Breast epithelium (tissue), 3 donors: ENCODE results near the gene PAXX.

Source experiments
- POLR2A ChIP-seq: fragments of 450-650 bp; IDR thresholded peaks from one replicate; pipeline ENCODE4 v1.6.1; 2016; ENCODE audit warnings: antibody characterized with exemption, mild to moderate bottlenecking, moderate library complexity
- POLR2AphosphoS5 ChIP-seq, 3 donors: sonication (generic); formaldehyde crosslinking; IDR thresholded peaks; one replicate each; pipeline ENCODE4 v1.6.1; 2017; ENCODE audit warnings: antibody characterized with exemption in 3 of 3
- TF ChIP-seq, protein P1 (sequence below), 3 donors: fragments of 450-650 bp; IDR thresholded peaks; one replicate each; pipeline ENCODE4 v1.5.1; 2016 to 2017; ENCODE audit warnings: antibody characterized with exemption in 3 of 3, mild to moderate bottlenecking in 3 of 3, moderate library complexity in 3 of 3

DNA sequence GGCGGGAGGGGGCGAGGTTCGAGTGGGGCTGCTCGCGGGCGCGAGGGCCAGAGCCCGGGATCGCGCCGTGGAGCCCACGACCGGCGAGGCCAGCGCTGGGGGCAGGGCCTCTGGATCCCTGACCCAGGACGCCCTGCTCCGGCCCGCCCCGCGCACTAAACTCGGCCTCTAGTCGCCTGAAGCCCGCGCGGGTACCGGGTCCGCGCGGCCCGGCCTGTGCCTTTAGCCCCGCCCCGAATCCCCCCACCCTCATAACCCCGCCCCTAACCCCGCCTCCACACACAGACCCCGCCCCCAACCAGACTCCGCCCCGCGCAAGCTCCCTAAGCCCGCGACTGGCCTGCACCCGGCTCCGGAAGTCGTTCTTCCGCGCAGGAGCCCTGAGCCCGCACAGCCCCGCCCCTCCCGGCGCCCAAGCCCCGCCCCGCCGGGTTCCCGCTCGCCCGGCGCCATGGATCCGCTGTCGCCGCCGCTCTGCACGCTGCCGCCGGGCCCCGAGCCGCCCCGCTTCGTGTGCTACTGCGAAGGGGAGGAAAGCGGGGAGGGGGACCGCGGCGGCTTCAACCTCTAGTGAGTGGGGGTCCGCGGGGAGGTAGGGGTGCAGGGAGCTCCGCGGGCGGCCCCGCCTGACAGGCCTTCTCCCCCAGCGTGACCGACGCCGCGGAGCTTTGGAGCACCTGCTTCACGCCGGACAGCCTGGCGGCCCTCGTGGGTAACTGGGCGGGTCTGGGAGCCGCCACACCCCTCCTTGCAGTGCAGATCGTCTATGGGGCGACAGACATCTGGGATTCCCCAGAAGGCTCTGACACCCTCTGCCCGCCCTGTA lies at the start of gene PAXX:
- TF ChIP-seq, protein P1, sequence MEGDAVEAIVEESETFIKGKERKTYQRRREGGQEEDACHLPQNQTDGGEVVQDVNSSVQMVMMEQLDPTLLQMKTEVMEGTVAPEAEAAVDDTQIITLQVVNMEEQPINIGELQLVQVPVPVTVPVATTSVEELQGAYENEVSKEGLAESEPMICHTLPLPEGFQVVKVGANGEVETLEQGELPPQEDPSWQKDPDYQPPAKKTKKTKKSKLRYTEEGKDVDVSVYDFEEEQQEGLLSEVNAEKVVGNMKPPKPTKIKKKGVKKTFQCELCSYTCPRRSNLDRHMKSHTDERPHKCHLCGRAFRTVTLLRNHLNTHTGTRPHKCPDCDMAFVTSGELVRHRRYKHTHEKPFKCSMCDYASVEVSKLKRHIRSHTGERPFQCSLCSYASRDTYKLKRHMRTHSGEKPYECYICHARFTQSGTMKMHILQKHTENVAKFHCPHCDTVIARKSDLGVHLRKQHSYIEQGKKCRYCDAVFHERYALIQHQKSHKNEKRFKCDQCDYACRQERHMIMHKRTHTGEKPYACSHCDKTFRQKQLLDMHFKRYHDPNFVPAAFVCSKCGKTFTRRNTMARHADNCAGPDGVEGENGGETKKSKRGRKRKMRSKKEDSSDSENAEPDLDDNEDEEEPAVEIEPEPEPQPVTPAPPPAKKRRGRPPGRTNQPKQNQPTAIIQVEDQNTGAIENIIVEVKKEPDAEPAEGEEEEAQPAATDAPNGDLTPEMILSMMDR (IDR thresholded peaks at IDR 0.05), result peak in 1 of 3 donors; percentile 15
- TF ChIP-seq POLR2A (no peak), POLR2AphosphoS5 (IDR thresholded peaks at IDR 0.05) (peak in 2 of 3 donors; percentile 2 to 34)
